Hippocampal formation (tissue), 2 donors: Measurements from ENCODE around the gene CCND2.

Experiments
- DNase-seq, 2 donors: peaks; one replicate each; lab custom pipeline; 2025; lab: John Stamatoyannopoulos, UW

The CCND2 gene

GRCh38 chr12:4276524-4277204 is 3.1 kb downstream of the CCND2 start:
- peak; percentile 72 for DNase-seq

GRCh38 chr12:4277205-4277543 is 3.6 kb downstream of the CCND2 start:
- DNase-seq, result no peak

DNA sequence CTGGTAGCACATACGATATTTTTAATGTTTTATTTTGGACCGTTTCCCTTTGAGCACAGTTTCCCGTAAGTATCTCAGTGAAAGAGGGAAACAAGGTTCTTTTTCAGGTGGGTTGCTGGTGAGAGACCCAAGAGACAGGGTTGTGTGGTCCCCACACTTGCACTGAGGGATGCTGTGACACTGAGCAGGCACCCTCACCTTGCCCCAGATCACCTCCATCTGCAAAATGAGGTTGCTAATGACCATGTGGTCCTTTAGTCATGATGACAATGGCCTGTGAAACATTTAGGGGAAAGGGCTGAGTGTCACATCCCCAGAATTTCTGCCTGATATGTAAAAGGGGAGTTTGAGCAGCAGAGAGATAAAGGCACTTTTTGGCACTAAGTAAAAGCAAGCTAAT is 4.3 kb downstream of the CCND2 start:
- DNase-seq, result no peak

DNA sequence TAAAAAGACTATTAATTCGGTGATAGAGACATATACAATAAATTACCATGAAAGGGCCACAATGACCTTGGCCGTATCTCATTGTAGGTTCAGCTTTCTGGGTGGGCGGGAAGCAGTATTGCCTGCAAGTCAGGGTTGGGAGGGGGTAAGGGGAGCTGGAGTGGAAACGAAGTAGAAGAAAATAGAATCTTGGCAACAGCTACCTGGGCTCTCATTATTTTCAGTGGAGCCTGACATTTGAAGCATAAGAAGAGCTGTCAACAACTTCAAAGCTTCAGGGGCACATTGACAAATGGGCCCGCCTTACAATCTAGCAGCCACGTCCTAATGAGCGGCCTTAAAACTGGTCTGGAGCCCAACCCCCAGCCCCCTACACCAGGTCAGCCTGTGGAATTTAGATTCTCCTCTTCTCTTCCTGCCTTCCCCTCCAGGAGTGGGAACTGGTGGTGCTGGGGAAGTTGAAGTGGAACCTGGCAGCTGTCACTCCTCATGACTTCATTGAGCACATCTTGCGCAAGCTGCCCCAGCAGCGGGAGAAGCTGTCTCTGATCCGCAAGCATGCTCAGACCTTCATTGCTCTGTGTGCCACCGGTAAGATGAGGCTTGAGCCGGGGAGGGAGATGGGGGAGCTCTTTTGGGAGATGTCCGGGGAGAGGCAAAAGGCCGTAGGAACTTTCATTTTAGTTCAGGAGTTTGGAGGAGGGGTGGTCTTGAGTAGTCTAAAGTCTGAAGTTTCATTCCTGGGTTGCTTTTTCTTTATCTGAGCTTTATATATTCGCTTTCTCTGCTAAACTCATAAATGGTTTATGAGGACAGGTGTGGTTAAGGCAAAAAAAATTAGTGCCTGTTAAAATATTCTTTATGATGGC is 5.0 kb downstream of the CCND2 start:
- DNase-seq, result no peak

- DNase-seq, result no peak
Measured at GRCh38 chr12:4279198-4279690, 5.7 kb downstream of the CCND2 start.

GRCh38 chr12:4280351-4281163 is 7.0 kb downstream of the CCND2 start:
- DNase-seq, result no peak

- DNase-seq, result no peak
Measured at GRCh38 chr12:4281173-4281654, 7.7 kb downstream of the CCND2 start.

DNA sequence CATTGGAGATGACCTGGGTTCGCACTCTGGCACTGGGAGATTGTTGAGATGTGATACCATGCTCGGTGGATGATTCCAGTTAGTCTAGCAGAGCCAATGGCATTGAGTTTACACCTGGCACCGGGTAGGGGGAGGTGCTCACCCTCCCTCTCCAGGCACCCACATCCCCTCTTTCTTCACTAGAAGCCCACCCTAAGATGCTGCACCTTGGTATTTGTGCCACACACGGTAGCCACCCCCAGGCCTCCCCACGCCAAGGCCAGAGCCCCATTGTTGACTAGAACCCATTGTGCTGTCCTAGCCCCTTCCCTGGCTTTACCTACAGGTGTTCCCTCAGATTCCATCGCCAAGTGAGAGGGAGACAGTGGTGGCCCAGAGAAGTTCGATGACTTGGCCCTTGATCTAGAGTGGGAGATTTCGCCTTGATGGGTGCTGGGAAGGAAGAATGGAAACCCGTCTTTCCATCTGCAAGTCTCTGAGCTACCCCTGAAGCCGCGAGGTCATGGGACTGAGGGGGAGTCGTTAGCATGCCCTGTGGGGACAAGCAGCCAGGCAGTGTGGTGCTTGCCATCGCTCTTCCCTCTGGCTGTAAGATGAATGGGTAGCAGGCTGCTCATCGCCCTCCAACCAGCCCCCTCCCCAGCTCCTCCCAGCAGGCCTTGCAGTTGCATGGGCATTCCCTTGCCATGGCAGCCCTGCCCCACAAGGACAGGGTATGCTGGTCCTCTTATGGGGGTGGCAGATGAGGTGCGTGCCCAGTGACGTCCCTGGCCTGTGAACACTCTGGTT is 8.7 kb downstream of the CCND2 start:
- no peak for DNase-seq

DNA sequence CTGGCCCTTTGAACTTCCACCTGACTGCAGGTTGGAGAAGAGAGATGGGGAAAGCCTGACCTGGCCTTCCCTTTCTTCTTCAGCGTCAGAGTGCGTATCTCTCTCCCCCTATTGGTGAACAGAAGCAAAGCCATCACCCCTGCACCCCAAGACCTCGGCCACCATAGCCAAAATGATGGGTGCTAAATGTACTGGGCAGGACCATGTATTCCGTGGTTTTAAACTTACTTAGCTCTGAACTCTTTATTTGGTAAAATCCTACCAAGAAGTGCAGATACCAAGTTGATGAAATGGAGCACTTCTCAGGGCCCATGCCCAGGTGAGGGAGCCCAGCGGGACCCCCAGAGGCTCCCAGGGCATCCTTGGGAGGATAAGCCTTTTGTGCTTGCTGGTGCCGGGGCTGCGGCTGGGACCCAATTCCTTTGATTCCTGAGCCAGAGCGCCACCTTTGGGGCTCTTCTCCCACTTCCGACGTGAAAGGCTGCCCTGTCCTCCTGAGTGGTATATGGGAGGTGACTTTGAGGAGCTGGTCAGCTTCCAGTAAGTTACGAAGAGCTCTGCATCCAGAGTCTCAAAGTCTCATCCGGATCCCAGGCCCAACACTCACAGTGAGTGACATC is 9.4 kb downstream of the CCND2 start:
- DNase-seq, result no peak

DNA sequence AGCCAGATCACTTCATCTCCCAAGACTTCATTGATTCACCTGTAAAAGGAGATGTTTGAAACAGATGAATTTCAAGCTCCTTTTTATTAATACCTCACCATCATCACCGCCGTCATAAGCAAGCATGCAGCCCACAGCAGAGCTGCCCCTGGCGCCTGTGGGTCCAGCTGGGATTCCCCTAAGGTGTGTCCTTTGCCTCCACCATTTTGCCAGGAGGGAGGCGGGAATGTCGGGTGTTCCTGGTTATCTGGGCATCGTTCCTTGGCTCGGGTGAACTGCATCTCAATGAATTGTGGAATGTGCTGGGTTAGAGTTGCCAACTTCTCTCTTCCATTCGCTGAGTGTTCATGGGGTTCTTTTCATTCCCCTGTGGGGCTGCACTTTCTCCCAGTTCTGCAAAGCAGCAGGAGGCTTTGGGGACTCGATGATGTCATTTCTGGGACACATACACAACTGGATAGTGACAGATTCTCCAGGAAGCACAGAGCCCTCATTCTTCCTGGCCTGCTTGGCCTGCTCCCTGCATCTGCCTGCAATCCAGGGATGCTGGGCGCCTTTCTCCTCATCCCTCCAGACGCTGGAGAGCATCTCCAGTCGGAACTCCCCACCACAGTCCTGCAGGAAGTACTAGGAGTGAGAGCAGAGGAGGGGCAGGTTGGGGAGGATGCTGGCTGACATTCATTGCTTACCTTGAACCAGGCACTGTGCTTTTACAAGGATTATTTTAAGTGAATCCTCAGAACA is 10.1 kb downstream of the CCND2 start:
- no peak for DNase-seq

- DNase-seq, result no peak
Measured at GRCh38 chr12:4284306-4284705, 10.7 kb downstream of the CCND2 start.

- DNase-seq, result no peak
Measured at GRCh38 chr12:4285070-4285469, 11.5 kb downstream of the CCND2 start.

- DNase-seq, result no peak
Measured at GRCh38 chr12:4286228-4286627, 12.7 kb downstream of the CCND2 start.

- no peak for DNase-seq
Measured at GRCh38 chr12:4286771-4287317, 13.3 kb downstream of the CCND2 start.

DNA sequence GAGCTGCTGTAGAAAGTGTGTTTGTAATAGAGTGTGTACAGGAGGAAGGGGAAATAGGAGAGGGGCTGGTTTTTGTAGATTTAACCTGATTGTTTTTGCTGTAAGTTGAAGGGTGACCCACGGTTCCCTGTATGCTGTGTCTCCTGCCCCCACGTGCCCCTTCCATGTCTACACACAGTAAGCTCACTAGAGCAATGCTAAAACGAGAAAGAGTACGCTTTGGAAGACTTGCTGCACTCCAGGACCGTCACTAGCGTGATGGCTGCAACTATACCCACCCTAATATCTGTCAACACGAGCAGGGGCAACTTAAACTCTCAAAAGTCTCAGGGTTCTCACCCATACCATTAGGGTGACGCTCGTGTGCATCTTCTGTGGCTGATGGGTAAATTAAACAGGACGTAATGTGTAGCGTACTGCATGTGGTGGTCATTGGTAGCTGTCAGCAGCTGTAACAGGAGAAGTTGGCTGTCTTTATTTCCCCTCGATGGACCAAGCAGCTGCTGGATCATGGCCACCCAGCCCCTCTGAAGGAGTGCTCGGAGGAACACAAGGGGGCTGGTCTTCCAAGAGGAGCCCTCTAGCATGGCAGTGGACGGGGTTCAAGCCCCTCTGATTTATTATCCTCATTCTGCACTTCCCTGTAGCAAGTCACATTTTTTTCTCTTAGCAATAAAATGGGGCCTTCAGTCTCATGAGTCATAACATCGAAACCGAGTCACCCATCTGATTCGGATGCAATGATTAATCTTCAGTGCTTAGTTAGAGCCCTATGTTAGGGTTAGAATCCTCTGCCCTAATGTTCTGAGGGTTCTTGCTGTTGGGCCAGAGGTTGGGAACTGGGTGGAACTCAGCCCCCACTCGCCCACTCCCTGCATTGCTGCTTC is 14.0 kb downstream of the CCND2 start:
- no peak for DNase-seq

DNA sequence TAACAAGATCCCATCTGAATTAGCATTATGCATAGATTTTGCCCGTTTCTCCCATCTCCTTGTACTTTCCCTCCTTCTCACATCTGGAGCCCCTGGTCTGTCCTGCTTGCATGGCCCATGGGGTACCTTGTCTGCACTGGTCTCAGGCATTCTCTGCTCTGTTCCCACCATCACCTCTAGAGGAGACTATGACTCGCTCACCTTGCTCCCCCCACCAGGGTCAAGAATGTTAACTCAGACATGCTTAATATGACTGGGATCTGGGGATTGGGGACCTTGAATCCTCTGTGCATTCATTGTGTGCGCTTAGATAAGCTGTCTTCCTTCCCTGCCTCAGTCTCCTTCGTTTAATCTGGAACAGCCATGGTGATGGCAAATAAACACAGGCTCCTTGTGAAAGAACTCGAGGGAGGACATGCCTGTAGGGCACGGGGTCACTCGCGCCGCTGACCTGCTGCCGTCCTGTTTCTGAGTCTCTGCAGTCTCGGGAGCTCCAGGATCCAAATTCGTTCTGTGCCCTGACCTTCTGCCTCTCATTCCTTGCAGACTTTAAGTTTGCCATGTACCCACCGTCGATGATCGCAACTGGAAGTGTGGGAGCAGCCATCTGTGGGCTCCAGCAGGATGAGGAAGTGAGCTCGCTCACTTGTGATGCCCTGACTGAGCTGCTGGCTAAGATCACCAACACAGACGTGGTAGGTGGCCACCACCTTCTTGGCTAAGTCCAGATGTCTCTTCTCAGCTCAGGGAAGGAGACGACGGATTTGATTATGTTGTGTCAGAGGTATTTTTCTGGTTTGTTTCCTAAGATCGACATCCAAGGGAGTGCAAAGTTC is 15.0 kb downstream of the CCND2 start:
- no peak for DNase-seq

DNA sequence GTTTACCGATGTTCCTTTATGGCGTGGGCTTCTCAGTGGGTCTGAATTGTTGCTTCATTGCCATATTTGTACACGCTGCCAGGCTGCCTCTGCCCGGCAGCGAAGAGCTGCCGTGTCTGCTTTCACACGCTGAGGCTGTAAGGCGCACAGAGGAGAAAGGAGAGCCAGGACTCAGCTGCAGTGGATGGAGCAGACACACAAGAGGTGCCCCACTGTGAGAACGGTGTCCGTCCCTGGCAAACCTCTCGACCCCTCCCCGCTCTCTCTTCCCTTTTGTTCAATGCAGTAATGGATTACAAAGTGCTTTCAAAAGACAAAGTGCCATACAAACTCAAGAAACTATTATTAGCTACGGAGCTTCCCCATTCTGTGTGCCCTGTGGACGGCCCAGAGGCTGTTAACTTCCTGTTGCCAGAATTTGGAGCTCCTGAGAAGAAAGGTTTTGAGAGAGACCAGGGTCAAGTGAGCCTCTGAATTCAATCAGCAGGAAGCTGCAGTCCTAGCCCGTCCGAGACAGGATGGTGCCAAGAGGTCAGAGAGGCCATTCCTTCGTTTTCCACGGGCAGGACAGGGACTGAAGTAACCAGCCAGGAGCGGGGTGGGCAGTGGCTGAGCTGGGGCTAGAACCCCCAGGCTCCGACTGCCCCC is 15.8 kb downstream of the CCND2 start:
- DNase-seq, result no peak
